ENCODE data around the gene USH2A.

The USH2A gene

DNA sequence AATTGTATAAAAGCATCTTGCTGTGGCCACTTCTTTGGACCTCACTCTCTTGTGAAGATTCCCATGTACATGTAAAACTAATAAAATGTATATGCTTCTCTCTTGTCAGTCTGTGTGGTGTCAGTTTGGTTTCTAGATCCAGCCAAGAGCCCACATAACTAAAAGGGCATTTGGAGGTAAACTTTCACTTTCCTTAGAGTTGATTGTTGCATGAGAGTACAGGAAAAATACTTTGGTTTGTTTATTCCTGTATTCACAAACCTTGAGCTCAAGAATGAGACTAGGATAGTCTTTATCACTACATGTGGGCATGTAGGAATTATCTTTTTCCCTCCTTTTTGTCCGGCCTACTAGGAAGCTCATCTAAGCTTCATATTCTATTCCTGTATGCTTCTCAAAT, 805.3 kb downstream of the USH2A start:
- no peak for DNase-seq

DNA sequence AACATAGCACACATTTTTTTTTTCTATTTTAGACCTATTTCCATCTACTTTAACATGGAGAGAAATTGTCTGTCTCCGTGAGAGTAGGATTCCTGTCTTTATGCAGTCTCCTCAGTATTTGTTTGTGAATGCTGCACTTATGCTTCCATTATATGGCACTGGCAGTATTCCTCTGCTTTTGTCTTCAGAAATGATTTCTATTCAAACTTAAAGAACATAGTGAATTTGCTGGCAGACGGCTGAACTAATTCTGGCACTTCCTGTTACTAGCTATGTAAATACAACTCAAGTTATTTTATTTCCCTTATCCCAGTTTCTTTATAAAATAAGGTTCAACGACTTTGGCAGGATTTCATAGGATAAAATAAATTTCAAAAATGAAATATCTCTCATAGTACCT, 810.9 kb downstream of the USH2A start:
- no peak for DNase-seq

DNA sequence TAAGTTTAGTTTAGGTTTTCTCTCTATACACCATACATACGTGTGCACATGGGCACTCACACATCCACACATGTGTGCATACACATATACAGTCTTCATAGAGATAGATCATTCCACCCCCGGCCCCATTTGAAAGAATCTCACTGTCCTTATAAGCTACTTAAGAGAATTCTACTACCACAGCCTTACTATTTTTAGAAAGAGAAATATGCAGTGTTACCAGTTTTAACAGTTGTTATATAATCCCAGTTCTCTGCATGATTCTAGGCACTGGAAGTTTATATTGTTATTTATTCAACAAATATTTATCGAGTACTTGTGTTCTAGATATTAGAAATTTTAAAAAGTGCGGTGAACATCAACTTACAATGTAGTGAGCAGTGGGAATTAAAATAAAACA, 814.6 kb downstream of the USH2A start:
- no peak for DNase-seq

DNA sequence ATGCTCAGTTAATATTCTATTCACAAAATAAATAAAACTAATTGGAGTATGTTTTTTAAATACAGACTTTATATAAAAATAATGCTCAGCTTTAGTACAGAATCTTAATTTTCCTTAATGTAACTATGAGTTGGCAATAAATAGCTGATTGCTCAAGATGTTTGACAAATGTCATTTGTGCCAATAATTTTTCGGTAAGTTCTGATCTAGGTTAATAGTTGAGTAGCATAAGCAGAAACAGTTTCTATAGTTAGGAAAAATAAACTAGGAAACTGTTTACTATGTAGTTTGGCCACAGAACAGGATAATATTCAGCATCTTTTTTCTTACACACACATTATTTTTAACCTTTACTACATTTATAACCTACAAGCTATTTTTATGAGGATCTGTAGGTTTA, 815.8 kb downstream of the USH2A start:
- DNase-seq = no peak

DNA sequence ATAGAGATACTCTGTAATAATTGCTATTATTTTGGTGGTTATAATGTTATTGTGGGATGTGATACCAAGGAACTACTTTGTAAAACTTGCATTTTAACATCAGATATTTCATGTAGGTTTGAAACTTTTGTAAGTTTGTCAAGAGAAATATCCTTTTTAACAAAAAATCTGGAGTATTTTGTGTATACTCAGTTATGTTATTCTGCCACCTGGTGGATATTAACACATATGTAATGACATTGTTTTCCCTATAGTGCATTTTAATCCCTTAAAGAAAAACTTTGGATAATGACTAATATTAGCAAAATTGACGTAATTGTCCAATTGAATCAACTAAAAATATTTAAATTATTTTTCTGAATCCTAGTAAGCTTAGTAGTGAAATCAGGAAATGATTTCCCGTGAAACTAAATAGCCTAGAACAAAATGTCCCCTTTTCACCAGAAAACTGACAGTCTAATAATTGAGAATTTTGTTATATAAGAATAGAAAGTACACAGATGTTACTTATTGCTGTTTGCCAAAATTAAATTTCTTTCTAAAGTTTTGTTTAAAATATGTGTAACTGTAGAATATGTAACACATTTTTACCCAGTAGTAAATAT, 816.6 kb downstream of the USH2A start:
- no peak for DNase-seq

DNA sequence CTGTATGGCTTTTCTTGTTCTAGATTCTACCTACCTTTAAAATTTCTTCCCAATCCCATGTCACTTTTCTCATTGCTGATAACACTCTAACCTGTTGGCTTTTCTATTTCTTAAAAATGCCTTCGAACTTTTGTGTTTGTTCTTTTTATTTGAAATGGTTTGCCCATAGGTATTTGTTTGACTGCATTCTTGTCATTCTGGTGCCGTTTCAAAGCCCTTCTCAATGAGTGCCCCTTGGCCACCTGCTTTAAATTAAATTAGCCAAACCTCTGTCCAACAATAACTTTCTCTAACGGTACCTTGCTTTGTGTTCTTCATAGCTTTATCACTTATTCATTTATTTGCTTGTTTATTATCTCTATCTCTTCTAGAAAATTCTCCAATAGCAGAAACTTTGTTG, 817.2 kb downstream of the USH2A start:
- DNase-seq = no peak

DNA sequence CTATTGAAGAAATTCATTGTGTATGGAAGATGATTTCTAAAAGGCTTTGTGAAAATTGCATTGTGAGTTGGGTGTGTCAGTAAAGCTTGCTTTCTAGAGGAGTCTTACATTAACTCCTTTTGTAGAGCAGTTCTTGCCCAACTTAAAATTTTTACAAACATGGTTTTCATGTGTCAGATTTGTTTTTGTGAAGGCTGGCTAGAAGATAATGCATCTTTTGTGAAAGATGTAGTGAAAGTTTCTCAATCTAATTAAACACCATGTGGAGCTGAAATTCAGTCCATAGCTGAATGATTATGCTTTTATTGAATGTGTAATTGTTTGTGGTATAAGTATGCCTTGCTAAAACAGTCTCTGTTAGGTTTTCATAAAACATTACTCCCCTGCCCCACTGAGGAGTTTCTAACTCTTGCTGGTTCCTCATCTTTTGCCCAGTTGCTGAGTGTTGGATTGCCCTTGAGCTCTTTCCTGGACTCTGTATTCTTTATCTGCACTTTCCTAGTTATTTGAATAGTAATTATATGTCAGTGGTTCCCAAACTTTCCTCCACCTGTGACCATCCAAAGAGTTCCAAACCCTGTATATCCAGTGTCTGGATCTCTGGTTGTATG, 818.1 kb downstream of the USH2A start:
- DNase-seq = no peak

DNA sequence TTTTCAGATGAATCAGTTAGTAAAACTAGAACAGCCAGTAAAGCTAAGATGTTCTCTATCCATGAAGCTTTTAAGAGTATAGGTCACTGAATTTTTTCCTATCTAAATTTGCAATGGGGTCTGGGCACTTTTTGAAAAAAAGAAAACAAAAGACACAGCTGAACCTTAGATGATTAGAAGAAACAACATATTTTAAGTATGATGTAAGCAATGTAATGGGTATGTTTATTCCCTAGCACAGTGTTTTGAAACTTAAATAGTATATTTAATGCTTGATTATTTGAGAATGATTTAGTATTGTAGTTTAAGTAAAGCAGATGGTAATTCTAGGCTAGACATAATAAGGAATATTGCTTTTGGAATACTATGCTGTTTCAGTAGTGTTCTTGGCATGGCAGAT, 819.9 kb downstream of the USH2A start:
- DNase-seq = no peak

DNA sequence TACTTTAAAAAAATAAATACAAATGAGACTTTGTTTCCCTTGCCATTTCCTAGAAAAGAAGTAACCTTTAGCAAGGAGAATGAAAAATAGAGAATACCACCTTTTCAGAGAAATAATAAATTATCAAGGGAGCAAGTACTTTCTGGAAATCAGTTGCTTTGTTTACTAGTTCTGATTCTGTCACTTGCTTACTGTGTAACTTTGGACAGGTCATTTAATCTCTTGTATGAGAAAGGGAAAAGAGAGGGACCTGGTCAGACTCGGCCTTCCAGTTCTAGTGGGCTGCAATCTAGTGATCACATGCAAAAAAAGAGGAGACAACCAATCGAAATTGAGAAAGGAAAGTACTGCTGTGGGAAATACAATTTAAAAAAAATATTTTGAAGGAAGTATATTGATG, 822.0 kb downstream of the USH2A start:
- DNase-seq = no peak

DNA sequence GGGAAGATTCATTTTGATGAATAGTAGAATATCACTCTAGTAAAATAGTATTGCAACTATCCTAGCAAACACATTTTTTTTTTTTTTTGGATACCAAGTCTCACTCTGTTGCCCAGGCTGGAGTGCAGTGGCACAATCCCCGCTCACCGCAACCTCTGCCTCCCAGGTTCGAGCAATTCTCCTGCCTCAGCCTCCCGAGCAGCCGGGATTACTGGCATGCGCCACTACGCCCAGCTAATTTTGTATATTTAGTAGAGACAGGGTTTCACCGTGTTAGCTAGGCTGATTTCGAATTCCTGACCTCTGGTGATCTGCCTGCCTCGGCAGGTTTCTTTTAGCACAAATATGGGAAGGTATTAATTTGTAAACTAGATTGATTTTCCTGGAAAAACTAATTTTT, 822.4 kb downstream of the USH2A start:
- no peak for DNase-seq

DNA sequence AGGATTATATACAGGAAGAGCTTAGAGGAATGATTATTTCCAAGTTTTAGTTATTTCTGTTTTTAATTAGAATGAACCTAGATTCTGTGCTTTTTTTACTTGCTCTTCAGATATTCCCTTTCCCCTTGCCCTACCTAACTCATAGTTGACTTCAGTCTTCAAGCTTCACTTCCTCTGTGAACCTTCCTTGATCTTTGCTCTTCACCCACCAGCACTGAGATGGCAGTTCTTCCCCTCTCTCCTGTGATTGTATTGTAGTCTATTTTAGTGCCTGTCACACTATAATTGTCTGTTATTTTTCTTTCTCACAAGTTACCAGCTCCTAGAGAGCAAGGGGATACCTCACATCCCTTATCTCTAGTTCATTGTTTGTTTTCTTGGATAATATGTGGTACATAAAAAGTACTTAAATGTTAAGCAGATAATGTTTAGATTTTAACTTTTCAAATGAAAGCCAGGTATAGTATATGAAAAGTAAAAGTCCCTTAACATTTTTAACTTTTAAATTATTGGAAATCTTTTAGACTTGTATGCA, 822.9 kb downstream of the USH2A start:
- no peak for DNase-seq

DNA sequence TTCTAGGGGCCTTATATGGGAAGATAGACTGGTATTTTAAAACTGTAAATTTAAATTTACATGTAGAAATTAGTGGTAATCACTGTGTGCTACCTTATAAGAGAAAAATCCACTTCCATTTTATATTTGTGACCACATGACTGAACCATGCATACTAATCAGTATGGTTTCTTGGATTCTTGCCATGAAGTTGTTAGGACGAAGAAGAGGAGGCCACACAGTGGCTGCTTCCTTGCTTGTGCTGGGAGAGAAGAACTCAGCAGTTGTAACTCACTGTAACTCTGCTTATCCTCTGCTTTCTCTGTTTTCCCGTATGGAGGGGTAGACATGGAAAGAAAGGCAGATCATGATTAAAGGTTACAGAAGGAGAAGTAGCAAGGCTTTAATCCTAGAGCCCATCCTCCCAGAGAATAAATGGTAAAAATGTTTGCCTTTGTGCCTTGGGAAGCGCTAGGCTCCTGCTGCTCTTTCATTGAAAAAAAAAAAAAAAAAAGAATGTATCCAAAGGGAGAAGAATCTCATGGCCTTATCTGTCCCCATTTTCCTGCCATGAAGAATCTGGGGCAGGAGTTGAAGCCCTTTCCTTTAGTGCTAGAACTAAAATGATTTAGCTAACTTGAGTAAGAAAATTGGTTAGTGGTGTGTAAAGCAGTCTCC, 823.7 kb downstream of the USH2A start:
- DNase-seq = no peak

DNA sequence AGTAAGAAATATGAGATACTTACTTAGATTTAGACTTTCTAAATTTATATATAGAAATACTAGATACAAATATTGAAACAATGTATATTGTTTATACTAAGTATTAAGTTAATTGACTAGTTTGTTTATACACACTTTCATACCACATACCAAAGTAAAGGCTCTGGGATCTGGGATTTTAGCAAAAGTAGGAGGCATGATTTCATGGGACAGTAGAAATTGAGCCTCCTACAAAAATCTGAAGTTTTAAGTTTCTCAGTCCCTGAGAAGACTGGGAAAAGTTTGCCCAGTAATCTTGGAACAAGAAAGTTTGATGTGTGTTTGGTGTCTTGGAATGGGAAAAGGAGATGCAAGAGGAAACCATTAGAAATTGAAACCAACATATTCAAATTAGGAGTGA, 825.3 kb downstream of the USH2A start:
- DNase-seq = no peak

DNA sequence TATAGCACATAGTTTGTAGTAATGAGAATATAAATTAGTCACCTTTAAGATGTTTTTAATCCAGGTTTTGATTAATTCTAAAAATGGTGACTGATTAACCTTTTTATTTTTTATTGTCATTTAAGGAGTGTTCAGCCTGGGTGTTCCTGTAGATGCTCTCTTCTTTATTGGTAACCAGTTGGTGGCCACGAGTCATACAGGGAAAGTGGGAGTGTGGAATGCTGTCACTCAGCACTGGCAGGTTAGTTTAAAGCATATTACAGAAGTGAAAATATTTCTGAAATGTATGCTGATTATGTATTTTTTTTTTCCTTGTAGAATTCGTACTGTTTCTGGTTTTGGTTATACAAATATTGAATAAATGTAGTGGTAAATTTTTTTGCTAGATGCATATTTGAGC, 828.0 kb downstream of the USH2A start:
- DNase-seq = no peak

DNA sequence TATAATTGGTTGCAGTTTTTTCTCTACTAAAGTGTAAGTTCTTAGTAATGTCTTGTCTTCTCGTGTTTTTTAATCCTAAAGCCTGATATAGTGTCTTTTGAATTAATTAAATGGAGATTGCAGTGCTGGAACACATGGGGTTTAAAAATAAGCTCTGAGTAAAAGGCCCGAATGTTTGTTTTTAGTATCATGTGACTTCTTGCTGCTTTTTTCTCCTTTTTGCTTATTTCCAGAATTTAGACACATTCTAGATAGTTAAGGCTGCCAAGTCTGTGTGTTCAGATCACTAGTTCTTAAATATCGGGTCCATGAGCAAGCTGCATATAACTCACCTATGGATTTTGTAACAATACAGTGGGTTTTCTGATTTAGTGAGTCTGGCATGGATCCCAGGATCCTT, 828.6 kb downstream of the USH2A start:
- DNase-seq = no peak

DNA sequence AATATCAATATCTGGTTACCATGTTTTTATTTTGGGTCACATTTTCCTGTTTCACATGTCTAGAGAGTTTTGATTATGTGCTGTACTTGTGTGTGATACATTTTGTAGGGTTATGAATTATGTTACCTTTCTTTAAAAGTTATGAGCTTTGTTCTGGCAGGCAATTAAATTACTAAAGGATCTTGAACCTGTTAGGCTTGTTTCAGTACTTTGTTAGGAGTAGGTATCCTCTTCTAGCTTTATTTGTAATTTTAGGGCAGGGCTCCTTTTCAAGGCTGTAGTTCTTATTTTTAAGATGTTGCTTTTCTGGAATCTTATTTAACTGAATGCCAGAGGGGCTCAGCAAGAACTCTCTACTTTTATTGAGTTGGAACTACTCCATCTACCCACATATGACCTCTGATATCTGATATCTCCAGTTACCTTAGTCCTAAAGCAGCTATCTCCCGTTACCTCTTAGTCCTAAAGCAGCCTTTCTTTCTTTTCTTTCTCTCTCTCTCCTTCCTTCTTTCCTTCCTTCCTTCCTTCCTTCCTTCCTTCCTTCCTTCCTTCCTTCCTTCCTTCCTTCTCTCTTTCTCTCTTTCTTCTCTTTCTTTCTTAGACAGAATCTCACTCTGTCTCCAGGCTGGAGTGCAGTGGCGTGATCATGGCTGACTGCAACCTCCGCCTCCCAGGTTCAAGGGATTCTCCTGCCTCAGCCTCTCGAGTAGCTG, 832.3 kb downstream of the USH2A start:
- no peak for DNase-seq

DNA sequence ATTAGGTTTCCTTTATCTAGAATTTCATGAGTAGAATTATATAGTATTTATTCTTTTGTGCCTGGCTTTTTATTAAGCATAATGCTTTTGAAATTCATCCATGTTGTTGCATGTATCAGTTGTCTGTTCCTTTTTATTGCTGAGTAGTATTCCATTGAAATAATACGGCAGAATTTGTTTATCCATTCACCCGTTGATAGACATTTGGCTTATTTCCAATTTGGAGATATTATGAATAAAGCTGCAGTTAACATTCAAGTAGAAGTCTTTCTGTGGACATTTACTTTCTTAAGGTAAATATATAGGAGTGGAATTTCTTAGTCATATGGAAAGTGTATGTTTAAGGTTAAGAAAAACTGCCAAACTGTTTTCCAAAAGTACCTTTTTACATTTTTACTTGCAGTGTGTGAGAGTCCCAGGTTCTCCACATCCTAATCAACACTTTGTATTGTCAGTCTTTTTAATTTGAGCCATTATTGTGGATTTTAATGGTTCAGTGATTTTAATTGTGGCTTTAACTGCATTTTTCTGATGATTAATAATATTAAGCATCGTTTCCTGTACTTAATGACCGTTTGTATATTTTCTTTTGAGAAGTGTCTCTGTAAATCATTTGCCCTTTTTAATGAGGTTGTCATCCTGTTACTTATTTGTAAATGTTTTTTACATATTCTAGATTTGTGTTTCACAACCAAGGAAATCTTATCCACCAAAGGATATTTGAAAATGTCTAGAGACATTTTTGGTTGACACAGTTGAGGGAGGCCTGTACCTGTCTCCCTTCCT, 833.4 kb downstream of the USH2A start:
- DNase-seq = no peak

DNA sequence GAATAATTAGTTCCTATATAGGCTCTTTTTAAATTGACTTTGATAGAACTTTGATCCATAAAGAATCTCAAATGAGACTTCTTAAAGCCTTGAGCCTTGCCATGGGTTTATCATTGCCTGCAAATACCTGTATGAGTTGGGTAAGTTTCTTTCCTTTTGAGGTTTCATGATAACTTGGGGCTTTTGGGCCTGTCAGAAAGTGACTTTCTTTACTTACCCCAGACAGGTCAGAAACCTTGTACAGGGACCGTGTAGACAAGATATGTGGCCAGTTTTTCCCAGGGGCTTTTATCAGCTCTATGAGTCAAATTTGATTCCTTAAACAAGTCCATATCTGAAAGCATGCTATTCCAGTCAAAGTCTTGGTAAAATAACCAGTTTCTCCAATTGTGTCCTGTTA, 838.9 kb downstream of the USH2A start:
- no peak for DNase-seq

DNA sequence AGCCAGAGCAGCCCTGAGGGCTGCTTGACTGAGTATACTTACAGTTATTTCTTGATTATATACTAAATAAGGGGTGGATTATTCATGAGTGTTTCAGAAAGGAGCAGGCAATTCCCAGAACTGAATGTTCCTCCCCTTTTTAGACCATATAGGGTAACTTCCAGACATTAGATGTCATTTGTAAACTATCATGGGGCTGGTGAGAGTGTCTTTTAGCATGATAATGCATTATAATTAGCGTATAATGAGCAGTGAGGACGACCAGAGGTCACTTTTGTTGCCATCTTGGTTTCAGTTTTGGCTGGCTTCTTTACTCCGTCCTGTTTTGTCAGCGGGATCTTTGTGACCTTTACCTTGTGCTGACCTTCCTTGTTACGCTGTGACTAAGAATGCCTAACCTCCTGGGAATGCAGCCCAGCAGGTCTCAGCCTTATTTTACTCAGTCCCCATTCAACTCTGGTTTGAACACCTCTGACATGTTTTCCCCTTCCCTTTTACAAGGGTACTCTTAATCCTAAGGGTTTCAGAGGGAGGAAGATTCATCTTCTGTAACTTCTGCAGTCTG, 840.0 kb downstream of the USH2A start:
- DNase-seq = no peak

DNA sequence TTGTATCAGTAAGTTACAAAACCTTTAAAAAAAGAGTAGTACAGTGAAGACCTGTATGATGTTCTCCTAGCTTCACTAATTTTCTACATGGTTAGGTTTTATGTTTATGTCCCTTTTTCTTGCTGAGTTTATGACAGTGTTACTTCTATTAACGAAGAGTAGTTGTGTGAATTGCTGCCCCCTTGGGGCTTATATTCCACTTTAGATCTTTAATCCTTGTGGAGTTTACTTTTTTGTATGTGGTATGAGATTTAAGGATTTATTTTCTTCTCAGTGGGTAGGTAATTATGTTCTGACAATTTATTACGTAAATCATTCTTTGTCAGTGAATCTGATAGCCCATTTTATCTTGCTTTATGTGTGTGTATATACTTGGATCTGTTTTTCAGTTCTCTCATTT, 841.4 kb downstream of the USH2A start:
- no peak for DNase-seq
